ENCODE data around the gene VAV2. TPM values are rescaled to one million over a fixed set of nuclear protein-coding genes. Genes with fewer than 3 reads are reported as not detected.

The VAV2 gene
- polyA plus RNA-seq, 1 experiment = 9.0 TPM

GRCh38 chr9:133953976-133954709 lies 38.0 kb downstream of the VAV2 start:
- ChIA-PET POLR2A (no interaction called here), CTCF (no interaction called here)
- H3K4me3 ChIP-seq (ENCODE audit: low read depth, low read length) = no peak overlapping the region
- TF ChIP-seq CTCF (IDR thresholded peaks at IDR 0.05; ENCODE audit: low read depth, low read length) = no peak
- H3K27ac ChIP-seq (ENCODE audit: low read depth, low read length) = no peak overlapping the region
- peaks cover 5% of the 10 kb centered on the region; the same call in 1 of the 2 replicates for H3K9me3 ChIP-seq (ENCODE audit: control insufficient read depth, insufficient read depth, low read length)
- DNase-seq (ENCODE audit: low read depth, low spot score) = no peak
- H3K27me3 ChIP-seq (ENCODE audit: control insufficient read depth, insufficient read depth, low read length) = no peaks in the 10 kb centered on the region

- no peak for DNase-seq (ENCODE audit: low read depth, low spot score)
- TF ChIP-seq CTCF (IDR thresholded peaks at IDR 0.05; ENCODE audit: low read depth, low read length) = no peak
- no peaks in the 10 kb centered on the region for H3K27me3 ChIP-seq (ENCODE audit: control insufficient read depth, insufficient read depth, low read length)
- H3K4me3 ChIP-seq (ENCODE audit: low read depth, low read length) = no peak overlapping the region
- ChIA-PET CTCF (no interaction called here), POLR2A (no interaction called here)
- H3K9me3 ChIP-seq (ENCODE audit: control insufficient read depth, insufficient read depth, low read length) = peaks cover 5% of the 10 kb centered on the region; the same call in 1 of the 2 replicates
- H3K27ac ChIP-seq (ENCODE audit: low read depth, low read length) = no peak overlapping the region
Measured at GRCh38 chr9:133953621-133953975, 38.5 kb downstream of the VAV2 start.

GRCh38 chr9:133952598-133953550 lies 39.2 kb downstream of the VAV2 start:
- H3K27ac ChIP-seq (ENCODE audit: low read depth, low read length) = no peak overlapping the region
- no peak overlapping the region for H3K4me3 ChIP-seq (ENCODE audit: low read depth, low read length)
- CTCF ChIA-PET = no interaction called here
- DNase-seq (ENCODE audit: low read depth, low spot score) = no peak
- no peaks in the 10 kb centered on the region for H3K27me3 ChIP-seq (ENCODE audit: control insufficient read depth, insufficient read depth, low read length)
- peaks cover 5% of the 10 kb centered on the region; the same call in 1 of the 2 replicates for H3K9me3 ChIP-seq (ENCODE audit: control insufficient read depth, insufficient read depth, low read length)
- POLR2A ChIA-PET = no interaction called here
- TF ChIP-seq CTCF (IDR thresholded peaks at IDR 0.05; ENCODE audit: low read depth, low read length) = no peak

- TF ChIP-seq CTCF (IDR thresholded peaks at IDR 0.05; ENCODE audit: low read depth, low read length) = no peak
- no peak overlapping the region for H3K4me3 ChIP-seq (ENCODE audit: low read depth, low read length)
- H3K9me3 ChIP-seq (ENCODE audit: control insufficient read depth, insufficient read depth, low read length) = peaks cover 5% of the 10 kb centered on the region; the same call in 1 of the 2 replicates
- ChIA-PET POLR2A (interaction anchor here (0.8 kb wide), 1 partner anchor 42 kb away, joined by 4 read pairs; no protein-coding TSS in a partner anchor), CTCF (no interaction called here)
- H3K27me3 ChIP-seq (ENCODE audit: control insufficient read depth, insufficient read depth, low read length) = no peaks in the 10 kb centered on the region
- no peak for DNase-seq (ENCODE audit: low read depth, low spot score)
- no peak overlapping the region for H3K27ac ChIP-seq (ENCODE audit: low read depth, low read length)
Measured at GRCh38 chr9:133951265-133951664, 40.9 kb downstream of the VAV2 start.
